ENCODE measurements around the gene RNPEPL1. TPM values are rescaled to one million over a fixed set of nuclear protein-coding genes. Genes with fewer than 3 reads are reported as not detected.

Gene RNPEPL1
- total and polyA plus RNA-seq, 4 experiments from 2014 or later, result 13.6 to 145 (median 120) TPM

GRCh38 chr2:240589375-240589774 is 21.1 kb downstream of the RNPEPL1 start:
- peaks cover 37% of the 10 kb centered on the region for H3K4me1 ChIP-seq (ENCODE audit: insufficient read depth, low read length)
- H3K27me3 ChIP-seq (ENCODE audit: insufficient read depth, low read length), result no peaks in the 10 kb centered on the region
- H3K36me3 ChIP-seq (ENCODE audit: insufficient read depth, low read length), result peaks cover 36% of the 10 kb centered on the region
- no peak overlapping the region for H3K27ac Mint-ChIP-seq
- H3K4me3 Mint-ChIP-seq, result no peak overlapping the region
- no peak overlapping the region for H3K27ac ChIP-seq (ENCODE audit: low read depth, low read length)
- H3K27me3 Mint-ChIP-seq, result no peaks in the 10 kb centered on the region
- H3K9me3 Mint-ChIP-seq, result no peaks in the 10 kb centered on the region
- intact Hi-C loops (cut with micrococcal nuclease), result no loop called here
- no peak overlapping the region for H3K4me3 ChIP-seq (ENCODE audit: low read length in 2 of 2)
- no peaks in the 10 kb centered on the region for H3K9me3 ChIP-seq (ENCODE audit: control insufficient read depth in 1 of 2, low read length in 2 of 2)
- peaks cover 9 to 40% of the 10 kb centered on the region in 2 donors for H3K36me3 Mint-ChIP-seq
- ChIA-PET CTCF (ENCODE audit: partially characterized antibody) (interaction anchor here (1.2 to 5.3 kb wide), 3 partner anchors 9 to 75 kb away, joined by 6 to 61 read pairs (median 12); no protein-coding TSS in a partner anchor), POLR2A (ENCODE audit: partially characterized antibody) (interaction anchor here (5.1 to 7.7 kb wide), 2 partner anchors 21 to 34 kb away, joined by 69 to 461 read pairs; partner anchors contain the start of genes DUSP28, GPR35 and RNPEPL1)
- no peak for DNase-seq
- H3K4me1 Mint-ChIP-seq, result peaks cover 23 to 42% (median 32%) of the 10 kb centered on the region in 4 donors

GRCh38 chr2:240589850-240590525 is 21.7 kb downstream of the RNPEPL1 start:
- H3K9me3 ChIP-seq (ENCODE audit: control insufficient read depth in 1 of 2, low read length in 2 of 2), result no peaks in the 10 kb centered on the region
- H3K27ac ChIP-seq (ENCODE audit: low read depth, low read length), result no peak overlapping the region
- Mint-ChIP-seq H3K27me3 (no peaks in the 10 kb centered on the region), H3K27ac (no peak overlapping the region), H3K4me3 (peak overlapping the region in 1 of 8 donors; percentile 26), H3K9me3 (no peaks in the 10 kb centered on the region), H3K4me1 (peaks cover 21 to 36% (median 29%) of the 10 kb centered on the region in 4 donors), H3K36me3 (peaks cover 9 to 40% of the 10 kb centered on the region in 2 donors)
- no peak overlapping the region for H3K4me3 ChIP-seq (ENCODE audit: low read length in 2 of 2)
- no peaks in the 10 kb centered on the region for H3K27me3 ChIP-seq (ENCODE audit: insufficient read depth, low read length)
- H3K4me1 ChIP-seq (ENCODE audit: insufficient read depth, low read length), result peaks cover 31% of the 10 kb centered on the region
- CTCF ChIA-PET (ENCODE audit: partially characterized antibody), result interaction anchor here (3.4 kb wide), 1 partner anchor 10 kb away, joined by 12 read pairs; no protein-coding TSS in a partner anchor
- peak in 1 of 5 donors; percentile 24 for DNase-seq
- intact Hi-C loops (cut with micrococcal nuclease), result no loop called here
- peaks cover 36% of the 10 kb centered on the region for H3K36me3 ChIP-seq (ENCODE audit: insufficient read depth, low read length)
- POLR2A ChIA-PET (ENCODE audit: partially characterized antibody), result interaction anchor here (5.1 to 7.7 kb wide), 2 partner anchors 22 to 34 kb away, joined by 69 to 461 read pairs; partner anchors contain the start of genes DUSP28, GPR35 and RNPEPL1

GRCh38 chr2:240590681-240591111 is 22.4 kb downstream of the RNPEPL1 start:
- Mint-ChIP-seq H3K36me3 (peaks cover 9 to 42% of the 10 kb centered on the region in 2 donors), H3K9me3 (no peaks in the 10 kb centered on the region), H3K4me3 (no peak overlapping the region), H3K4me1 (peaks cover 21 to 30% (median 25%) of the 10 kb centered on the region in 4 donors), H3K27me3 (no peaks in the 10 kb centered on the region), H3K27ac (no peak overlapping the region)
- DNase-seq, result peak in 1 of 5 donors; percentile 30
- intact Hi-C loops (cut with micrococcal nuclease), result no loop called here
- POLR2A ChIA-PET (ENCODE audit: partially characterized antibody), result interaction anchor here (7.7 kb wide), 1 partner anchor 23 kb away, joined by 461 read pairs; the partner anchor contains the start of genes DUSP28 and RNPEPL1
- H3K27ac ChIP-seq (ENCODE audit: low read depth, low read length), result no peak overlapping the region
- H3K4me3 ChIP-seq (ENCODE audit: low read length in 2 of 2), result no peak overlapping the region
- no peaks in the 10 kb centered on the region for H3K27me3 ChIP-seq (ENCODE audit: insufficient read depth, low read length)
- no peaks in the 10 kb centered on the region for H3K9me3 ChIP-seq (ENCODE audit: control insufficient read depth in 1 of 2, low read length in 2 of 2)
- peaks cover 24% of the 10 kb centered on the region for H3K4me1 ChIP-seq (ENCODE audit: insufficient read depth, low read length)
- CTCF ChIA-PET (ENCODE audit: partially characterized antibody), result interaction anchor here (3.4 kb wide), 1 partner anchor 11 kb away, joined by 12 read pairs; no protein-coding TSS in a partner anchor
- H3K36me3 ChIP-seq (ENCODE audit: insufficient read depth, low read length), result peaks cover 36% of the 10 kb centered on the region

- peaks cover 21 to 25% (median 23%) of the 10 kb centered on the region in 4 donors for H3K4me1 Mint-ChIP-seq
- peak overlapping the region in 1 of 7 donors; percentile 77 for H3K27ac Mint-ChIP-seq
Observed at GRCh38 chr2:240591226-240591625, 22.9 kb downstream of the RNPEPL1 start.

GRCh38 chr2:240591784-240592183 is 23.5 kb downstream of the RNPEPL1 start:
- H3K36me3 Mint-ChIP-seq, result peaks cover 9 to 40% of the 10 kb centered on the region in 2 donors
- CTCF ChIA-PET (ENCODE audit: partially characterized antibody), result no interaction called here

More at GRCh38 chr2:240591226-240591625, 22.9 kb downstream of the RNPEPL1 start:
- no peak overlapping the region for H3K4me3 ChIP-seq (ENCODE audit: low read length in 2 of 2)
- Mint-ChIP-seq H3K27me3 (no peaks in the 10 kb centered on the region), H3K9me3 (no peaks in the 10 kb centered on the region), H3K4me3 (no peak overlapping the region), H3K36me3 (peaks cover 9 to 40% of the 10 kb centered on the region in 2 donors)
- H3K4me1 ChIP-seq (ENCODE audit: insufficient read depth, low read length), result peaks cover 22% of the 10 kb centered on the region
- H3K27me3 ChIP-seq (ENCODE audit: insufficient read depth, low read length), result no peaks in the 10 kb centered on the region
- intact Hi-C loops (cut with micrococcal nuclease), result no loop called here
- peaks cover 36% of the 10 kb centered on the region for H3K36me3 ChIP-seq (ENCODE audit: insufficient read depth, low read length)
- H3K27ac ChIP-seq (ENCODE audit: low read depth, low read length), result no peak overlapping the region
- CTCF ChIA-PET (ENCODE audit: partially characterized antibody), result no interaction called here
- POLR2A ChIA-PET (ENCODE audit: partially characterized antibody), result no interaction called here
- no peaks in the 10 kb centered on the region for H3K9me3 ChIP-seq (ENCODE audit: control insufficient read depth in 1 of 2, low read length in 2 of 2)
- peak in 1 of 5 donors; percentile 25 for DNase-seq

GRCh38 chr2:240593026-240593702 is 24.9 kb downstream of the RNPEPL1 start:
- peak in 1 of 5 donors; percentile 29 for DNase-seq
- H3K36me3 ChIP-seq (ENCODE audit: insufficient read depth, low read length), result peaks cover 41% of the 10 kb centered on the region
- Mint-ChIP-seq H3K27me3 (no peaks in the 10 kb centered on the region), H3K4me3 (no peak overlapping the region), H3K27ac (peak overlapping the region in 1 of 7 donors; percentile 21), H3K4me1 (peaks cover 10 to 13% (median 11%) of the 10 kb centered on the region in 4 donors), H3K9me3 (no peaks in the 10 kb centered on the region), H3K36me3 (peaks cover 9 to 29% of the 10 kb centered on the region in 2 donors)
- no peak overlapping the region for H3K4me3 ChIP-seq (ENCODE audit: low read length in 2 of 2)
- H3K27me3 ChIP-seq (ENCODE audit: insufficient read depth, low read length), result no peaks in the 10 kb centered on the region
- POLR2A ChIA-PET (ENCODE audit: partially characterized antibody), result interaction anchor here (0.8 kb wide), 1 partner anchor 32 kb away, joined by 3 read pairs; no protein-coding TSS in a partner anchor
- CTCF ChIA-PET (ENCODE audit: partially characterized antibody), result interaction anchor here (0.9 kb wide), 1 partner anchor 79 kb away, joined by 3 read pairs; no protein-coding TSS in a partner anchor
- H3K27ac ChIP-seq (ENCODE audit: low read depth, low read length), result no peak overlapping the region
- no peaks in the 10 kb centered on the region for H3K9me3 ChIP-seq (ENCODE audit: control insufficient read depth in 1 of 2, low read length in 2 of 2)
- intact Hi-C loops (cut with micrococcal nuclease), result no loop called here
- peaks cover 11% of the 10 kb centered on the region for H3K4me1 ChIP-seq (ENCODE audit: insufficient read depth, low read length)

More at GRCh38 chr2:240591784-240592183, 23.5 kb downstream of the RNPEPL1 start:
- H3K9me3 ChIP-seq (ENCODE audit: control insufficient read depth in 1 of 2, low read length in 2 of 2), result no peaks in the 10 kb centered on the region
- H3K4me3 Mint-ChIP-seq, result no peak overlapping the region
- H3K27ac Mint-ChIP-seq, result peak overlapping the region in 1 of 7 donors; percentile 77
- peaks cover 36% of the 10 kb centered on the region for H3K36me3 ChIP-seq (ENCODE audit: insufficient read depth, low read length)
- no peak overlapping the region for H3K4me3 ChIP-seq (ENCODE audit: low read length in 2 of 2)
- peaks cover 21 to 25% (median 22%) of the 10 kb centered on the region in 4 donors for H3K4me1 Mint-ChIP-seq
- peaks cover 22% of the 10 kb centered on the region for H3K4me1 ChIP-seq (ENCODE audit: insufficient read depth, low read length)
- POLR2A ChIA-PET (ENCODE audit: partially characterized antibody), result no interaction called here
- no peak for DNase-seq
- no peaks in the 10 kb centered on the region for H3K9me3 Mint-ChIP-seq
- intact Hi-C loops (cut with micrococcal nuclease), result no loop called here
- no peaks in the 10 kb centered on the region for H3K27me3 ChIP-seq (ENCODE audit: insufficient read depth, low read length)
- no peaks in the 10 kb centered on the region for H3K27me3 Mint-ChIP-seq
- no peak overlapping the region for H3K27ac ChIP-seq (ENCODE audit: low read depth, low read length)
